Fibroblast of lung (primary cell): ENCODE data around the gene NCKAP5. TPM values are rescaled to one million over a fixed set of nuclear protein-coding genes. Genes with fewer than 3 reads are reported as not detected.

Source experiments
- DNase-seq, 2 donors: peaks; one replicate each; pipeline versions ENCODE4 v3.0.0 to v3.0.0-alpha.2; 2010; ENCODE audit warnings: low read depth in 2 of 2
- H2AFZ ChIP-seq: 2 replicates; pipeline ENCODE4 v1.5.1; 2012; ENCODE audit warnings: low read length, control low read depth, inconsistent platforms
- H3K27ac ChIP-seq: 2 replicates; pipeline ENCODE4 v1.5.1; 2011; ENCODE audit warnings: low read length, control low read depth; ENCODE audit not compliant: insufficient read depth
- H3K27me3 ChIP-seq: 2 replicates; pipeline ENCODE4 v1.5.1; 2011; ENCODE audit warnings: mild to moderate bottlenecking, low read length; ENCODE audit not compliant: control insufficient read depth, insufficient read depth
- H3K36me3 ChIP-seq: 2 replicates; pipeline ENCODE4 v1.5.1; 2011; ENCODE audit warnings: low read length; ENCODE audit not compliant: control insufficient read depth, insufficient read depth
- H3K4me1 ChIP-seq: 2 replicates; pipeline ENCODE4 v1.5.1; 2011; ENCODE audit warnings: low read length; ENCODE audit not compliant: control insufficient read depth, insufficient read depth; ENCODE audit errors: extremely low read depth
- H3K4me2 ChIP-seq: 2 replicates; pipeline ENCODE4 v1.5.1; 2011; ENCODE audit warnings: low read length, control low read depth; ENCODE audit not compliant: insufficient read depth; ENCODE audit errors: extremely low read depth
- H3K4me3 ChIP-seq, 4 experiments: fragments of 200-600 bp in 1 of 4; sonication (generic) in 1 of 4; replicated peaks in 1 of 4; 2 replicates each; pipeline ENCODE4 v1.5.1; 2011 to 2016; ENCODE audit warnings: low read length in 4 of 4, low read depth in 3 of 4, mild to moderate bottlenecking in 3 of 4, control low read depth in 2 of 4, inconsistent platforms in 1 of 4, mixed read lengths in 1 of 4; ENCODE audit not compliant: insufficient read depth in 1 of 4; ENCODE audit errors: control extremely low read depth in 1 of 4
- H3K79me2 ChIP-seq: 2 replicates; pipeline ENCODE4 v1.5.1; 2012; ENCODE audit warnings: mild to moderate bottlenecking, low read length, inconsistent platforms; ENCODE audit not compliant: control insufficient read depth, insufficient read depth
- H3K9ac ChIP-seq: 2 replicates; pipeline ENCODE4 v1.5.1; 2011; ENCODE audit warnings: mild to moderate bottlenecking, low read length, control low read depth; ENCODE audit not compliant: insufficient read depth
- H3K9me3 ChIP-seq: 2 replicates; pipeline ENCODE4 v1.5.1; 2012; ENCODE audit warnings: low read depth, low read length; ENCODE audit not compliant: control insufficient read depth, insufficient read depth
- H4K20me1 ChIP-seq: 2 replicates; pipeline ENCODE4 v1.5.1; 2011; ENCODE audit warnings: low read length; ENCODE audit not compliant: control insufficient read depth, insufficient read depth; ENCODE audit errors: extremely low read depth
- EZH2 ChIP-seq: IDR thresholded peaks from 2 replicates; pipeline ENCODE4 v1.5.1; 2012; ENCODE audit warnings: low read length, control low read depth, mild to moderate bottlenecking; ENCODE audit errors: missing control alignments
- polyA plus RNA-seq, 2 donors: library from polyadenylated mRNA; depleted of rRNA in 1 of 2; stranded (reverse) in 1 of 2; unstranded in 1 of 2; fragments of >200 nt; gene quantifications; 2 replicates each; pipeline ENCODE4 v1.2.1, GENCODE V29; 2011 to 2012; ENCODE audit warnings: missing spikeins in 1 of 2
- total RNA-seq: library from RNA; depleted of rRNA; stranded (reverse); fragments of >200 nt; gene quantifications from 2 replicates; pipeline ENCODE4 v1.2.1, GENCODE V29; 2014
- TF ChIP-seq, protein P1 (sequence below), 2 donors: IDR thresholded peaks in 1 of 2; conservative IDR thresholded peaks in 1 of 2; 1 replicate in 1 of 2; 2 replicates in 1 of 2; pipeline ENCODE4 v1.5.1; 2011 to 2012; ENCODE audit warnings: low read length in 2 of 2, control low read depth in 1 of 2, inconsistent platforms in 1 of 2, low read depth in 1 of 2, mild to moderate bottlenecking in 1 of 2

The NCKAP5 gene
- total and polyA plus RNA-seq, 2 donors (not counting 1 experiment from before 2014, with no cell fraction given) = 2.6 to 6.2 TPM

DNA sequence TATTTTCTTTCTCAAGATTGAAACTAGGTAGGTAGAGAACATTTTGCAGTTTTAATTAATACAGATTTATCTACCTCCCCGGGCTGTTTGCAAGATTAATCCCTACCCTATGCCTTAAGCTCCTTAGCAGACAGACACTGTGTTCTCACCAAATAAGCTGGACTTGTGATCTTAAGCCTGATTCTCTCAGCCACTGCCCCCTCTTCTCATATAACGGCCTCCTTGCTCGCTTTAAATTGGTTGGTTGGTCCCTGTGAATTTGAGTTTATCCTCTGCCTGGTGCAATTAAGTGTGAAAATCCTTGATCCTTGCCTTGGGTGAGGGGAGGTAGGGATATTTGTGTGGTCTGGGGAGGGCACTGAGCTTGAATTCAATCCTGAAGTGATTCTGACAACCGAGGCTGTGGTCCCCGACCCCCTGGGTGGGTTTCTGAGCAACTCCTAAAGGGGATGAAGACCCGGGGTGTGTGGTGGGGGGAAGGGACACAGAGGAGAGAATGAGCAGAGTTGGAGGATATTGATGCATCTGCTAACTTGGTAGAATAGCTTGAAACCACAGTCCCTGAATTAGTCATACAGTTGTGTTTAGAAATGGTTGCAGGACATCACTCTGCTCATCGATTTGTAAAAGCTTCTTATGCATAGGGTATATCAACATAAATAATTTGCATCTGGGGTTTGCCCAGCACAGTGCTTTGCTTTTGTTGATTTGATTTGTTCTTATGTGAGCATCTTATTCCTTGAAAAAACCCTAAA lies 36.9 kb upstream of the NCKAP5 start:
- Histone ChIP-seq H3K27me3 (no peaks in the 10 kb centered on the region), H3K4me3 (no peak overlapping the region), H3K36me3 (no peaks in the 10 kb centered on the region), H3K27ac (no peak overlapping the region), H3K4me2 (peak overlapping the region; percentile 6), H3K9me3 (no peaks in the 10 kb centered on the region), H4K20me1 (no peaks in the 10 kb centered on the region), H3K79me2 (no peaks in the 10 kb centered on the region), H2AFZ (no peak overlapping the region), H3K9ac (no peak overlapping the region), H3K4me1 (peaks cover 4% of the 10 kb centered on the region)
- peak; percentile 24 to 54 for DNase-seq
- no peak for TF ChIP-seq EZH2
- TF ChIP-seq, protein P1, sequence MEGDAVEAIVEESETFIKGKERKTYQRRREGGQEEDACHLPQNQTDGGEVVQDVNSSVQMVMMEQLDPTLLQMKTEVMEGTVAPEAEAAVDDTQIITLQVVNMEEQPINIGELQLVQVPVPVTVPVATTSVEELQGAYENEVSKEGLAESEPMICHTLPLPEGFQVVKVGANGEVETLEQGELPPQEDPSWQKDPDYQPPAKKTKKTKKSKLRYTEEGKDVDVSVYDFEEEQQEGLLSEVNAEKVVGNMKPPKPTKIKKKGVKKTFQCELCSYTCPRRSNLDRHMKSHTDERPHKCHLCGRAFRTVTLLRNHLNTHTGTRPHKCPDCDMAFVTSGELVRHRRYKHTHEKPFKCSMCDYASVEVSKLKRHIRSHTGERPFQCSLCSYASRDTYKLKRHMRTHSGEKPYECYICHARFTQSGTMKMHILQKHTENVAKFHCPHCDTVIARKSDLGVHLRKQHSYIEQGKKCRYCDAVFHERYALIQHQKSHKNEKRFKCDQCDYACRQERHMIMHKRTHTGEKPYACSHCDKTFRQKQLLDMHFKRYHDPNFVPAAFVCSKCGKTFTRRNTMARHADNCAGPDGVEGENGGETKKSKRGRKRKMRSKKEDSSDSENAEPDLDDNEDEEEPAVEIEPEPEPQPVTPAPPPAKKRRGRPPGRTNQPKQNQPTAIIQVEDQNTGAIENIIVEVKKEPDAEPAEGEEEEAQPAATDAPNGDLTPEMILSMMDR (conservative IDR thresholded peaks at IDR 0.05 in 1 of 2, IDR thresholded peaks at IDR 0.05 in 1 of 2; ENCODE audit: low read depth in 1 of 2, low read length in 2 of 2) = no peak

DNA sequence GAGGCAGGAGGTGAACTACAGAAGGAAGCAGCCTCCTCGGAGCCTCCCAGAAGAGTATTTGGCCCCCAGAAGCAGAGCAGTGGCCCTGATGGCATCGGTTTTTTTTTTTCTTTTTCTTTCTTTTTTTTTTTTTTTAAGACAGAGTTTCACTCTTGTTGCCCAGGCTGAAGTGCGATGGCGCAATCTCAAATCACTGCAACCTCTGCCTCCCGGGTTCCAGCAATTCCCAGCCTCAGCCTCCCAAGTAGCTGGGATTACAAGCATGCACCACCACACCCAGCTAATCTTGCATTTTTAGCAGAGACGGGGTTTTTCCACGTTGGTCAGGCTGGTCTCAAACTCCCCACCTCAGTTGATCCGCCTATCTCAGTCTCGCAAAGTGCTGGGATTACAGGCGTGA lies 34.8 kb upstream of the NCKAP5 start:
- Histone ChIP-seq H3K9ac (no peak overlapping the region), H3K9me3 (no peaks in the 10 kb centered on the region), H3K4me3 (no peak overlapping the region), H3K27ac (no peak overlapping the region), H4K20me1 (no peaks in the 10 kb centered on the region), H3K4me1 (peaks cover 4% of the 10 kb centered on the region), H3K27me3 (no peaks in the 10 kb centered on the region), H3K4me2 (no peak overlapping the region), H3K36me3 (no peaks in the 10 kb centered on the region), H2AFZ (peak overlapping the region; percentile 17), H3K79me2 (no peaks in the 10 kb centered on the region)
- TF ChIP-seq EZH2 = no peak
- TF ChIP-seq, protein P1 (conservative IDR thresholded peaks at IDR 0.05 in 1 of 2, IDR thresholded peaks at IDR 0.05 in 1 of 2; ENCODE audit: low read depth in 1 of 2, low read length in 2 of 2) = no peak
- no peak for DNase-seq

DNA sequence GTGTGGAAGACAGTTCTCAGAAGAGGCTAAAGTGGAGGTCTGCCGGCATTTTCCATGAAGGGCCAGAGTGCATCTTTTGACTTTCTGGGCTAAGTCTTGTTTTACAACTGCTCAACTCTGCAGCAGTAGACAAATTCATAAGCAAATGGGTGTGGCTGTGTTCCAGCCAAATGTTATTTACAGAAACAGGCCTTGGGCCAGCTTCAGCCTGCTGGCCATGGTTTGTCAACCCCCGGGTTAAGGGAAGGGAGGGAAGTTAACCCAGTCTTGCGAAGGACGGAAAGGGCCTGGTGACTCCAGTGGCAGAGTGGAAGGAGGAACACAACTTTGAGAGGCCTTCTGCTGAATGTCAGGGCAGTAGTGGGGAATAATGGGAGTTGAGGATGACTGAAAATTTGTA lies 34.3 kb upstream of the NCKAP5 start:
- Histone ChIP-seq H3K79me2 (no peaks in the 10 kb centered on the region), H3K36me3 (no peaks in the 10 kb centered on the region), H3K4me2 (no peak overlapping the region), H2AFZ (peak overlapping the region; percentile 17), H3K9ac (no peak overlapping the region), H3K4me1 (peaks cover 4% of the 10 kb centered on the region), H3K27me3 (no peaks in the 10 kb centered on the region), H3K27ac (no peak overlapping the region), H3K4me3 (no peak overlapping the region), H4K20me1 (no peaks in the 10 kb centered on the region), H3K9me3 (no peaks in the 10 kb centered on the region)
- DNase-seq = peak in 1 of 2 donors; percentile 74
- TF ChIP-seq, protein P1 (conservative IDR thresholded peaks at IDR 0.05 in 1 of 2, IDR thresholded peaks at IDR 0.05 in 1 of 2; ENCODE audit: low read depth in 1 of 2, low read length in 2 of 2) = no peak
- no peak for TF ChIP-seq EZH2
